Smooth muscle cell (in vitro differentiated cells): ENCODE measurements around the gene NFE2L3. TPM values are rescaled to one million over a fixed set of nuclear protein-coding genes. Genes with fewer than 3 reads are reported as not detected.

ENCODE experiments used
- DNase-seq: peaks from one replicate; lab custom pipeline; 2025; ENCODE audit not compliant: unreplicated experiment; lab: John Stamatoyannopoulos, UW
- H2AFZ ChIP-seq: fragments of 200-600 bp; sonication (generic); 2 replicates; pipeline ENCODE4 v1.6.0; 2016; ENCODE audit warnings: antibody characterized with exemption, low read depth, mild to moderate bottlenecking
- H3F3A ChIP-seq: fragments of 200-600 bp; sonication (generic); 2 replicates; pipeline ENCODE4 v1.6.0; 2017; ENCODE audit warnings: antibody characterized with exemption, low read depth
- H3K27ac ChIP-seq: fragments of 200-600 bp; sonication (generic); 2 replicates; pipeline ENCODE4 v1.5.1; 2016; ENCODE audit warnings: low read depth, mild to moderate bottlenecking
- H3K27me3 ChIP-seq: fragments of 200-600 bp; sonication (generic); 2 replicates; pipeline ENCODE4 v1.6.1; 2016; ENCODE audit warnings: low read depth, mild to moderate bottlenecking
- H3K36me3 ChIP-seq: fragments of 200-600 bp; sonication (generic); 2 replicates; pipeline ENCODE4 v1.5.1; 2016; ENCODE audit warnings: low read depth
- H3K4me1 ChIP-seq: fragments of 200-600 bp; sonication (generic); 2 replicates; pipeline ENCODE4 v1.5.1; 2016; ENCODE audit warnings: low read depth
- H3K4me2 ChIP-seq: fragments of 200-600 bp; sonication (generic); 2 replicates; pipeline ENCODE4 v1.6.0; 2016; ENCODE audit warnings: mild to moderate bottlenecking
- H3K4me3 ChIP-seq: fragments of 200-600 bp; sonication (generic); 2 replicates; pipeline ENCODE4 v1.5.1; 2016; ENCODE audit warnings: mild to moderate bottlenecking
- H3K79me2 ChIP-seq: fragments of 200-600 bp; sonication (generic); 2 replicates; pipeline ENCODE4 v1.6.0; 2016; ENCODE audit warnings: low read depth, mild to moderate bottlenecking
- H3K9ac ChIP-seq: fragments of 200-600 bp; sonication (generic); 2 replicates; pipeline ENCODE4 v1.6.0; 2016; ENCODE audit warnings: low read depth
- H3K9me3 ChIP-seq: fragments of 200-600 bp; sonication (generic); replicated peaks from 2 replicates; pipeline ENCODE4 v1.5.1; 2016; ENCODE audit warnings: low read depth
- H4K20me1 ChIP-seq: fragments of 200-600 bp; sonication (generic); 2 replicates; pipeline ENCODE4 v1.6.0; 2016; ENCODE audit warnings: low read depth
- WGBS: methylation state at CpG from one replicate; pipeline ENCODE4 v1.1.7; 2016; ENCODE audit warnings: low lambda C conversion rate; 5-methylcytosine and 5-hydroxymethylcytosine counted together
- polyA plus RNA-seq: library from polyadenylated mRNA; unstranded; fragments of >200 nt; fragmentation: Nextera tagmentation; extraction: Ambion mirVana; gene quantifications from 2 replicates; pipeline ENCODE4 v1.2.1, GENCODE V29; 2016
- total RNA-seq: library from RNA; depleted of rRNA; stranded (reverse); fragments of >200 nt; gene quantifications from 2 replicates; pipeline ENCODE4 v1.2.3, GENCODE V29; 2014
- TF ChIP-seq, protein P1 (sequence below): fragments of 200-600 bp; sonication (generic); IDR thresholded peaks from 2 replicates; pipeline ENCODE4 v1.5.1; 2017; ENCODE audit warnings: borderline replicate concordance, mild to moderate bottlenecking, antibody characterized with exemption; ENCODE audit not compliant: insufficient read depth, poor library complexity, severe bottlenecking

The NFE2L3 gene
- total and polyA plus RNA-seq, 2 experiments from 2014 or later, result 2.4 to 5.5 TPM

DNA sequence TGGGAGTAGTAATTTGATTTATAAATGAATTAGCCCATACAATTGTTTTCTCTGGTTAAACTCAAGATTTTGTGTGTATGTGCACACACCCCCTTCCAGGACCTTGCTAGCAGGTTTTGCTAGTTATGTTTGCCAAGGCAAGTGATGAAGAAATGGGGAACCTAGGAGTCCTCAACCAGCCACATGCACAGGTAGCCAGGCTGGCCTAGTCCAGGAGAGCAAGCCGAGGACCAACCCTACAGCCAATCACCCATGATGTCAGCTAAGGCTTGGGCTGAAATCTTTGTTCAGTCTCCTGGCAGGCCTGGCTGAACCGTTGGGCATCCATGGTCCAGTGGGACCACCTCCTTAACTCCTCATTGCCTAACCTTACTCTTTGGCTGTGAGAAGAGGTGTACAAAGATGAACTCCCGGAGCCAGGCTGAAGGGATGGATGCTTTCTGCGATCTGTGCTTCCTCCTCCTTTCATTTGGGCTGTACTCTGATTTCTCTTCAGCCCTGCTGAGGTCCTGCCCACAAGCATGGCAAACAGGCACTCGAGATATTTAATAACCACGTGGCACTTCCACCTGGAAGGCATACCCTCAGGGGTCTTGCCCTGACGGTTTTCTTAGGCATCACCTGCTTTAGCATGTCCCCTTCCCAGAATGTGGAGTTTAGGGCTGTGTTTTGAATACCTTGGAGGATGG is 26.4 kb downstream of the NFE2L3 start:
- no peak overlapping the region for H3K9ac ChIP-seq
- TF ChIP-seq, protein P1, sequence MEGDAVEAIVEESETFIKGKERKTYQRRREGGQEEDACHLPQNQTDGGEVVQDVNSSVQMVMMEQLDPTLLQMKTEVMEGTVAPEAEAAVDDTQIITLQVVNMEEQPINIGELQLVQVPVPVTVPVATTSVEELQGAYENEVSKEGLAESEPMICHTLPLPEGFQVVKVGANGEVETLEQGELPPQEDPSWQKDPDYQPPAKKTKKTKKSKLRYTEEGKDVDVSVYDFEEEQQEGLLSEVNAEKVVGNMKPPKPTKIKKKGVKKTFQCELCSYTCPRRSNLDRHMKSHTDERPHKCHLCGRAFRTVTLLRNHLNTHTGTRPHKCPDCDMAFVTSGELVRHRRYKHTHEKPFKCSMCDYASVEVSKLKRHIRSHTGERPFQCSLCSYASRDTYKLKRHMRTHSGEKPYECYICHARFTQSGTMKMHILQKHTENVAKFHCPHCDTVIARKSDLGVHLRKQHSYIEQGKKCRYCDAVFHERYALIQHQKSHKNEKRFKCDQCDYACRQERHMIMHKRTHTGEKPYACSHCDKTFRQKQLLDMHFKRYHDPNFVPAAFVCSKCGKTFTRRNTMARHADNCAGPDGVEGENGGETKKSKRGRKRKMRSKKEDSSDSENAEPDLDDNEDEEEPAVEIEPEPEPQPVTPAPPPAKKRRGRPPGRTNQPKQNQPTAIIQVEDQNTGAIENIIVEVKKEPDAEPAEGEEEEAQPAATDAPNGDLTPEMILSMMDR, result no peak
- no peaks in the 10 kb centered on the region for H3K79me2 ChIP-seq
- H2AFZ ChIP-seq, result no peak overlapping the region
- H4K20me1 ChIP-seq, result peaks cover 12% of the 10 kb centered on the region
- H3F3A ChIP-seq, result peaks cover 29% of the 10 kb centered on the region
- H3K4me1 ChIP-seq, result no peaks in the 10 kb centered on the region
- no peak overlapping the region for H3K4me2 ChIP-seq
- 92% methylated on average over 7 of the region's 7 CpGs for WGBS
- no peak for DNase-seq
- H3K27me3 ChIP-seq, result no peaks in the 10 kb centered on the region
- no peak overlapping the region for H3K27ac ChIP-seq
- H3K4me3 ChIP-seq, result no peak overlapping the region
- H3K36me3 ChIP-seq, result no peaks in the 10 kb centered on the region
- H3K9me3 ChIP-seq, result no peaks in the 10 kb centered on the region

DNA sequence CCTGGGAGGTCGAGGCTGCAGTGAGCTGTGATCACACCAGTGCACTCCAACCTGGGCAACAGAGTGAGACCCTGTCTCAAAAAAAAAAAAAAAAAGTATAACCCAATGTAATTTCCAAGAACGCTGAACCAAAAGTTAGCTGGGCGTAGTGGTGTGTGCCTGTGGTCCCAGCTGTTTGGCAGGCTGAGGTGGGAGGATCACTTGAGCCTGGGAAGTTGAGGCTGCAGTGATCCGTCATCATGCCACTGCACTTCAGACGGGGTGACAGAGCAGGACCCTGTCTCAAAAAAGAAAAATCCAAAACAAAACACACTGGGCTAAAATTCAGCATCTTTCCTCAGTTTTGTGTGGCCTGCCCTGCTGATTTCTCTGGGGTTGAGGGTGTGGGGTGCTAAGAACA is 27.4 kb downstream of the NFE2L3 start:
- TF ChIP-seq, protein P1, result no peak
- Histone ChIP-seq H3K9me3 (no peaks in the 10 kb centered on the region), H3F3A (peaks cover 39% of the 10 kb centered on the region), H3K27ac (no peak overlapping the region), H3K79me2 (no peaks in the 10 kb centered on the region), H3K9ac (no peak overlapping the region), H3K36me3 (no peaks in the 10 kb centered on the region), H3K4me1 (no peaks in the 10 kb centered on the region), H2AFZ (no peak overlapping the region), H3K4me3 (no peak overlapping the region), H4K20me1 (peaks cover 22% of the 10 kb centered on the region), H3K27me3 (no peaks in the 10 kb centered on the region), H3K4me2 (no peak overlapping the region)
- DNase-seq, result no peak
- WGBS, result 88% methylated on average over 5 of the region's 5 CpGs

DNA sequence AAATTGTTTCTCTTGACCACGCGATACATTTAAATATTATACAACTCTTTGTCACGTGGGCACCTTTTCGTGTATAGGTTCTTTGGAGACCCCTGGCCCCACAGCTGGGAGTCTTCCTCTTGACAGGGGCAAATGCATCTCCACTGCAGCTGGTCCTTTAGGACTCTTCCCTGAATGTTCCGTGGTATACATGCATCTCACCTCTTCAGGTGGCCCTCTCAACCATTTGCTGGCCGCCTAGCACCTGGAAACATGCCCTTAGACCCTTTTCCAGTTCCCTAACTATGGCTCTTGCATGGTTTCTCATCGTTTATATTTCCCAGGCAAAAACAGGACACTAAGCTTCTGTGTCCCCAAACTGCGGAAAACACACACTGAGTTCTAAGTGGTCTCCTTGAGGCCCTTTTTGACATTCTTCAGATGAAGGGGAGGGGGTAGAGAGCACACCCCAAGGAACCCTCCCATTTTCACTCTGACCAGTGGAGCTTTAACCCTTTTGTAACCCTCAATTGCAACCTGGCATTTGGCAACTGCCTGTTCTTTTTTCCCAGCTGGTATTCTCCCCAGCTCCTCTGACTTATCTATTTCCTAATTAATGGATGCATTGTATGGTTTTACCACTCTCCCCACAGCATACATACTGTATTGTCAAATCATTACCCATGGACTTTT is 28.0 kb downstream of the NFE2L3 start:
- TF ChIP-seq, protein P1, result no peak
- H3K27me3 ChIP-seq, result no peaks in the 10 kb centered on the region
- no peak overlapping the region for H3K9ac ChIP-seq
- H4K20me1 ChIP-seq, result peaks cover 27% of the 10 kb centered on the region
- H3F3A ChIP-seq, result peaks cover 45% of the 10 kb centered on the region
- no peak overlapping the region for H3K27ac ChIP-seq
- no peak overlapping the region for H2AFZ ChIP-seq
- no peak for DNase-seq
- H3K79me2 ChIP-seq, result no peaks in the 10 kb centered on the region
- H3K9me3 ChIP-seq, result no peaks in the 10 kb centered on the region
- H3K4me1 ChIP-seq, result no peaks in the 10 kb centered on the region
- no peak overlapping the region for H3K4me2 ChIP-seq
- WGBS, result 82% methylated on average over 8 of the region's 8 CpGs
- H3K36me3 ChIP-seq, result no peaks in the 10 kb centered on the region
- H3K4me3 ChIP-seq, result no peak overlapping the region
